H9 (cell line): ENCODE results near the gene ZNF451. TPM values are rescaled to one million over a fixed set of nuclear protein-coding genes. Genes with fewer than 3 reads are reported as not detected.
A peak's percentile ranks its signal among the peaks of the same experiment; 100 is the strongest.

Source experiments
- DNase-seq: peaks from one replicate; pipeline ENCODE4 v3.0.0-alpha.2; 2017
- H2AFZ ChIP-seq: one replicate; pipeline ENCODE4 v1.6.1; 2013; ENCODE audit warnings: mild to moderate bottlenecking, low read length, control low read depth, moderate library complexity
- H2AK5ac ChIP-seq: 2 replicates; pipeline ENCODE4 v1.6.1; 2013; ENCODE audit warnings: low read length, control low read depth, mixed read lengths; ENCODE audit not compliant: insufficient read length
- H2BK120ac ChIP-seq: one replicate; pipeline ENCODE4 v1.6.1; 2013; ENCODE audit warnings: low read depth, mild to moderate bottlenecking, low read length, control low read depth, inconsistent platforms; ENCODE audit not compliant: poor library complexity, severe bottlenecking
- H2BK12ac ChIP-seq: 2 replicates; pipeline ENCODE4 v1.6.1; 2013; ENCODE audit warnings: low read length, control low read depth, mixed read lengths, low read depth; ENCODE audit not compliant: insufficient read length
- H2BK15ac ChIP-seq: 2 replicates; pipeline ENCODE4 v1.6.1; 2013; ENCODE audit warnings: low read depth, low read length, control low read depth
- H2BK20ac ChIP-seq: one replicate; pipeline ENCODE4 v1.6.1; 2013; ENCODE audit warnings: low read depth, mild to moderate bottlenecking, low read length, control low read depth, inconsistent platforms; ENCODE audit not compliant: poor library complexity, severe bottlenecking
- H2BK5ac ChIP-seq: 2 replicates; pipeline ENCODE4 v1.6.1; 2013; ENCODE audit warnings: low read length, control low read depth, mixed read lengths; ENCODE audit not compliant: insufficient read length
- H3K14ac ChIP-seq: 2 replicates; pipeline ENCODE4 v1.6.1; 2013; ENCODE audit warnings: low read length, control low read depth; ENCODE audit not compliant: insufficient read depth
- H3K18ac ChIP-seq: 2 replicates; pipeline ENCODE4 v1.6.1; 2013; ENCODE audit warnings: low read depth, mild to moderate bottlenecking, mixed read lengths, low read length, control low read depth; ENCODE audit not compliant: insufficient read length
- H3K23ac ChIP-seq: 2 replicates; pipeline ENCODE4 v1.6.1; 2013; ENCODE audit warnings: low read length, control low read depth, mixed read lengths, low read depth; ENCODE audit not compliant: insufficient read length
- H3K23me2 ChIP-seq: 2 replicates; pipeline ENCODE4 v1.6.1; 2013; ENCODE audit warnings: low read depth, mild to moderate bottlenecking, mixed read lengths, low read length, control low read depth; ENCODE audit not compliant: insufficient read length, poor library complexity, severe bottlenecking
- H3K27ac ChIP-seq: 2 replicates; pipeline ENCODE4 v1.5.1; 2013; ENCODE audit warnings: low read length, control low read depth, mixed read lengths, low read depth; ENCODE audit not compliant: insufficient read length
- H3K27me3 ChIP-seq: 2 replicates; pipeline ENCODE4 v1.6.1; 2013; ENCODE audit warnings: low read length, control low read depth, inconsistent platforms; ENCODE audit not compliant: insufficient read depth
- H3K4ac ChIP-seq: 2 replicates; pipeline ENCODE4 v1.6.1; 2013; ENCODE audit warnings: low read depth, mild to moderate bottlenecking, control low read depth, inconsistent platforms, low read length, moderate library complexity
- H3K4me1 ChIP-seq: 2 replicates; pipeline ENCODE4 v1.6.1; 2013; ENCODE audit warnings: low read length, control low read depth, inconsistent platforms; ENCODE audit not compliant: insufficient read depth
- H3K4me2 ChIP-seq: 2 replicates; pipeline ENCODE4 v1.6.1; 2013; ENCODE audit warnings: low read length, control low read depth, mixed read lengths; ENCODE audit not compliant: insufficient read length, insufficient read depth
- H3K56ac ChIP-seq: 2 replicates; pipeline ENCODE4 v1.6.1; 2013; ENCODE audit warnings: low read depth, mild to moderate bottlenecking, mixed read lengths, low read length, control low read depth; ENCODE audit not compliant: insufficient read length
- H3K79me1 ChIP-seq: 2 replicates; pipeline ENCODE4 v1.6.1; 2013; ENCODE audit warnings: low read depth, mild to moderate bottlenecking, moderate library complexity, low read length, control low read depth, inconsistent platforms; ENCODE audit not compliant: insufficient read depth, poor library complexity, severe bottlenecking
- H3K79me2 ChIP-seq: 2 replicates; pipeline ENCODE4 v1.6.1; 2013; ENCODE audit warnings: low read length, control low read depth, inconsistent platforms; ENCODE audit not compliant: insufficient read depth
- H3K9ac ChIP-seq: 2 replicates; pipeline ENCODE4 v1.6.1; 2013; ENCODE audit warnings: low read length, control low read depth, mixed read lengths; ENCODE audit not compliant: insufficient read length; ENCODE audit errors: extremely low read depth
- H3K9me3 ChIP-seq: one replicate; pipeline ENCODE4 v1.6.1; 2013; ENCODE audit warnings: low read depth, low read length, inconsistent platforms; ENCODE audit not compliant: control insufficient read depth
- H3T11ph ChIP-seq: one replicate; pipeline ENCODE4 v1.6.1; 2013; ENCODE audit warnings: mild to moderate bottlenecking, low read length, control low read depth, inconsistent platforms
- H4K20me1 ChIP-seq: one replicate; pipeline ENCODE4 v1.6.1; 2013; ENCODE audit not compliant: control insufficient read depth, insufficient read length, insufficient read depth
- H4K5ac ChIP-seq: 2 replicates; pipeline ENCODE4 v1.6.1; 2013; ENCODE audit warnings: low read depth, mild to moderate bottlenecking, mixed read lengths, low read length, control low read depth; ENCODE audit not compliant: insufficient read length
- H4K8ac ChIP-seq: replicated peaks from 2 replicates; pipeline ENCODE4 v1.6.1; 2013; ENCODE audit warnings: low read length, control low read depth, mixed read lengths, low read depth; ENCODE audit not compliant: insufficient read length
- H4K91ac ChIP-seq: 2 replicates; pipeline ENCODE4 v1.6.1; 2013; ENCODE audit warnings: low read depth, mild to moderate bottlenecking, moderate library complexity, mixed read lengths, low read length, control low read depth; ENCODE audit not compliant: insufficient read length
- H3K27ac Mint-ChIP-seq, 3 experiments: 2 replicates in 2 of 3; 3 replicates in 1 of 3; pipeline ENCODE4 v1.8.0; 2020 to 2021; ENCODE audit warnings: mixed read lengths in 3 of 3, mild to moderate bottlenecking in 1 of 3, moderate library complexity in 1 of 3
- H3K27me3 Mint-ChIP-seq: 2 replicates; pipeline ENCODE4 v1.8.0; 2021; ENCODE audit warnings: low read depth, mild to moderate bottlenecking, moderate library complexity, mixed read lengths
- H3K36me3 Mint-ChIP-seq, 3 experiments: 2 replicates in 2 of 3; 3 replicates in 1 of 3; pipeline ENCODE4 v1.8.0; 2020 to 2021; ENCODE audit warnings: low read depth in 3 of 3, mixed read lengths in 3 of 3; ENCODE audit not compliant: insufficient read depth in 1 of 3
- H3K4me1 Mint-ChIP-seq, 2 experiments: 2 replicates each; pipeline ENCODE4 v1.8.0; 2020; ENCODE audit warnings: mixed read lengths in 2 of 2
- H3K4me3 Mint-ChIP-seq, 2 experiments: 2 replicates in 1 of 2; 3 replicates in 1 of 2; pipeline ENCODE4 v1.8.0; 2020 to 2021; ENCODE audit warnings: mild to moderate bottlenecking in 2 of 2, mixed read lengths in 2 of 2, moderate library complexity in 1 of 2
- H3K9me3 Mint-ChIP-seq, 2 experiments: 2 replicates in 1 of 2; 3 replicates in 1 of 2; pipeline ENCODE4 v1.8.0; 2020; ENCODE audit warnings: mild to moderate bottlenecking in 2 of 2, mixed read lengths in 2 of 2, moderate library complexity in 1 of 2
- CTCF ChIP-seq: fragments of 200-600 bp; sonication (generic); conservative IDR thresholded peaks from 3 replicates; pipeline ENCODE4 v1.8.0; 2021; ENCODE audit warnings: antibody characterized with exemption, mild to moderate bottlenecking
- WGBS: extraction: QIAGEN DNeasy Blood & Tissue Kit; methylation state at CpG from one replicate; pipeline ENCODE4 v1.1.7; 2013; ENCODE audit warnings: missing lambda C conversion rate, low lambda C conversion rate, mixed read lengths; ENCODE audit not compliant: insufficient read length; ENCODE audit errors: extremely low coverage; 5-methylcytosine and 5-hydroxymethylcytosine counted together
- total RNA-seq: library from RNA; stranded (reverse); gene quantifications from 2 replicates; pipeline ENCODE4 v1.2.1, GENCODE V29; 2021

Gene ZNF451
- total RNA-seq, 1 experiment from 2014 or later, result 71.2 TPM

- Histone ChIP-seq H3K27ac (no peak overlapping the region), H3K4ac (no peak overlapping the region), H4K91ac (no peak overlapping the region), H3K56ac (no peak overlapping the region), H2BK12ac (no peak overlapping the region), H3K27me3 (no peaks in the 10 kb centered on the region), H2AFZ (no peak overlapping the region), H3K9ac (no peak overlapping the region), H2BK15ac (no peak overlapping the region), H4K20me1 (no peaks in the 10 kb centered on the region), H2AK5ac (no peak overlapping the region), H2BK5ac (no peak overlapping the region), H3K14ac (no peak overlapping the region), H3K18ac (no peak overlapping the region), H3T11ph (no peak overlapping the region), H3K4me1 (no peaks in the 10 kb centered on the region; the same call in 1 of the 2 replicates), H4K8ac (no peak overlapping the region), H3K79me2 (no peaks in the 10 kb centered on the region), H3K23me2 (no peaks in the 10 kb centered on the region), H2BK120ac (no peak overlapping the region), H3K23ac (no peak overlapping the region), H4K5ac (no peak overlapping the region), H3K79me1 (no peaks in the 10 kb centered on the region), H3K9me3 (no peaks in the 10 kb centered on the region), H3K4me2 (no peak overlapping the region), H2BK20ac (no peak overlapping the region)
- no CpG with 5 or more reads among the region's 1 CpG for WGBS
- Mint-ChIP-seq H3K27ac (peak overlapping the region in 2 of 3 experiments; percentile 27 to 54; a peak in 3 of 7 replicates), H3K36me3 (peaks cover 0 to 27% (median 22%) of the 10 kb centered on the region in 3 experiments; a peak in 5 of 7 replicates), H3K9me3 (no peaks in the 10 kb centered on the region), H3K4me3 (no peak overlapping the region), H3K27me3 (no peaks in the 10 kb centered on the region), H3K4me1 (peaks cover 8 to 12% of the 10 kb centered on the region in 2 experiments)
- no peak for DNase-seq
- no peak for TF ChIP-seq CTCF
Measured at GRCh38 chr6:57064809-57065208, 25.2 kb upstream of the ZNF451 start.
